Stomach smooth muscle (tissue), 2 donors: ENCODE results near the gene ARHGAP25.
"Not testable (repeated sequence)": the region's sequence is repeated elsewhere in the genome, so short reads cannot be mapped to it uniquely, and the experiment has no call there.

ENCODE experiments used
- H3K27ac ChIP-seq: one replicate; pipeline ENCODE4 v1.7.0; 2013; ENCODE audit warnings: mild to moderate bottlenecking, low read length, inconsistent platforms
- H3K27me3 ChIP-seq, 2 donors: one replicate each; pipeline ENCODE4 v1.7.0; 2013; ENCODE audit warnings: low read length in 2 of 2; ENCODE audit not compliant: insufficient read depth in 2 of 2, control insufficient read depth in 1 of 2
- H3K36me3 ChIP-seq, 2 donors: one replicate each; pipeline ENCODE4 v1.7.0; 2013; ENCODE audit warnings: low read length in 2 of 2; ENCODE audit not compliant: control insufficient read depth in 2 of 2, insufficient read depth in 2 of 2
- H3K4me1 ChIP-seq: one replicate; pipeline ENCODE4 v1.7.0; 2013; ENCODE audit warnings: low read length; ENCODE audit not compliant: control insufficient read depth, insufficient read depth
- H3K4me3 ChIP-seq, 2 donors: one replicate each; pipeline ENCODE4 v1.7.0; 2013; ENCODE audit warnings: low read length in 2 of 2
- H3K9ac ChIP-seq, 2 donors: one replicate each; pipeline ENCODE4 v1.7.0; 2013; ENCODE audit warnings: low read length in 2 of 2, mild to moderate bottlenecking in 1 of 2
- H3K9me3 ChIP-seq, 2 donors: one replicate each; pipeline ENCODE4 v1.7.0; 2013; ENCODE audit warnings: low read length in 2 of 2; ENCODE audit not compliant: control insufficient read depth in 2 of 2
- donor health status: healthy.
- donor health status: Pancreatic carcinoma.

The ARHGAP25 gene

GRCh38 chr2:68800027-68800401 lies 65.4 kb downstream of the ARHGAP25 start:
- no peaks in the 10 kb centered on the region for H3K9me3 ChIP-seq
- H3K4me1 ChIP-seq, result no peaks in the 10 kb centered on the region
- no peak overlapping the region for H3K9ac ChIP-seq
- H3K27me3 ChIP-seq, result no peaks in the 10 kb centered on the region
- no peak overlapping the region for H3K4me3 ChIP-seq
- H3K27ac ChIP-seq, result no peak overlapping the region
- H3K36me3 ChIP-seq, result no peaks in the 10 kb centered on the region

DNA sequence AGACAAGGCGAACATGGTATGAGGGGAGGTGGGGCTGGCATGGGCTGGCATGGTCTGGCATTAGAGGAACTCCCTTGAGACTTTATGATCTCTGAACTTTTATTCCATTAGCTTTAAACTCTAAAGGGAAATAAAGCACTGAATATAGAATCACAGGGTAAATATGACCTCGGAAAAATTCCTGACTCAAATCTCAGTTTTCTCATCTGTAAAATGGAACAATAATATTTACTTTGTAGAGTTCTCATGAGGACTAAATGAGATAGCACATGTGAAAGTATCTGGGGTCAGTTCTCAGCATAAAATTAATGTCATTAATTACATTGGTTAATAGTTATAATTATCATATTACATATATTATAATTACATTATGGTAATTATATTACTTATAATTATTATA lies 65.9 kb downstream of the ARHGAP25 start:
- Histone ChIP-seq H3K27me3 (no peaks in the 10 kb centered on the region), H3K4me1 (no peaks in the 10 kb centered on the region), H3K4me3 (no peak overlapping the region), H3K36me3 (no peaks in the 10 kb centered on the region), H3K9ac (no peak overlapping the region), H3K9me3 (no peaks in the 10 kb centered on the region), H3K27ac (no peak overlapping the region)

DNA sequence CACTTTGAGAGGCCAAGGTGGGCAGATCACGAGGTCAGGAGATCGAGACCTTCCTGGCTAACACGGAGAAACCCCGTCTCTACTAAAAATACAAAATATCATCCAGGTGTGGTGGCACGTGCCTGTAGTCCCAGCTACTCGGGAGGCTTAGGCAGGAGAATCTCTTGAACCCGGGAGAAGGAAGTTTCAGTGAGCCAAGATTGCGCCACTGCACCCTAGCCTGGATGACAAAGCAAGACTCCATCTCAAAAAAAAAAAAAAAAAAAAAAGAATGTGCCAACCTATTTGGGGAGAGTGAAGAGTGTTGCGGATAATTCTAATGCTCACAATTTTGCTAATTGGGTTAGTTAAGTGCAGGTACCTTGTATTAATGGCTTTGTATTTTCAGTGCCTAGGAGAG lies 67.5 kb downstream of the ARHGAP25 start:
- not testable (repeated sequence) for H3K27me3 ChIP-seq, H3K4me3 ChIP-seq, H3K36me3 ChIP-seq, H3K27ac ChIP-seq, H3K9me3 ChIP-seq, H3K9ac ChIP-seq, H3K4me1 ChIP-seq

DNA sequence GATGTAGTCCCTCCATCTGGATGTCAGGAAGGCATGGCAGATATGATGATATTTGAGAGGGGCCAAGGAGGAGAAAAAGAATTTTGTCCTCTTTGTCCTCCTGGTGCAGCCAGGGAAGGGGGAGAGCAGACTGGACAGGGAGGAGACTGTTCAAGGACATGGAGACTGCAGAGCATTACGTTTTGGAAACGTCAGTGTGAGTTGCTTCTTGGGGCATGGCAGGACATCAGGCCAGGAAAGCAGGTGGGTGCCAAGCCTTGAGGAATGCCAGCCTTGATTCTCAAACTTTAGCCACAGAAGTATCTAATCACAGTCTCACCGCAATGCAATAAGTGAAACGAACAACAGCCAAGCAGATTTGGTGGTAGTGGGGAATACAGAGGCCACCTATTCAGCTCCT lies 70.4 kb downstream of the ARHGAP25 start:
- no peak overlapping the region for H3K4me3 ChIP-seq
- no peaks in the 10 kb centered on the region for H3K4me1 ChIP-seq
- H3K36me3 ChIP-seq, result no peaks in the 10 kb centered on the region
- H3K27me3 ChIP-seq, result no peaks in the 10 kb centered on the region
- no peak overlapping the region for H3K9ac ChIP-seq
- no peak overlapping the region for H3K27ac ChIP-seq
- H3K9me3 ChIP-seq, result no peaks in the 10 kb centered on the region

DNA sequence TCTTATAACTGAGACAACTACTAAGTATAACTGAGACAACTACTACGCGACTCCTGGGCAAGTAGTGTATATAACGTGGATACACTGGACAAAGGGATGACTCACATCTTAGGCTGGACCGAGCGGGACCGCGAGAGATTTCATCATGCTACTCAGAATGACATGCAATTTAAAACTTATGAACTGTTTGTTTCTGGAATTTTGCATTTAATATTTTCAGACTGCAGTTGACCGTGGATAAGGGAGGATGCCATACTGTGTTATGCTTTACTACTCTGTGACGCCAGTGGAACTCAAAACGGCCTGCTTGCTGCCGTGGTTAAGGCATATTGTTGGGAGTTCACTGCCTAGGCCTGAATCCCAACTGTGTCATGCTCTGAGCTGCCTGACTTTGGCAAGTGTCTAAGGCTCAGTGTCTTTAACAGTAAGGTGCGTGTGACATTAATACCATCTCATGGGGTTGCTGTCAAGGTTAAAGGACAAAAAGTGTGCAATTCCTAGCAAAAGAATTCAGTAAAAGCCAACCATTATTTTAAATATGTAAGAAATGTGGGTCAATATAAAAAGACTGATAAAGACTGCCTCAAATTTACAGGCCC lies 72.0 kb downstream of the ARHGAP25 start:
- Histone ChIP-seq H3K9me3 (no peaks in the 10 kb centered on the region), H3K36me3 (no peaks in the 10 kb centered on the region), H3K27me3 (no peaks in the 10 kb centered on the region), H3K4me3 (no peak overlapping the region), H3K27ac (no peak overlapping the region), H3K9ac (no peak overlapping the region), H3K4me1 (peaks cover 4% of the 10 kb centered on the region)

DNA sequence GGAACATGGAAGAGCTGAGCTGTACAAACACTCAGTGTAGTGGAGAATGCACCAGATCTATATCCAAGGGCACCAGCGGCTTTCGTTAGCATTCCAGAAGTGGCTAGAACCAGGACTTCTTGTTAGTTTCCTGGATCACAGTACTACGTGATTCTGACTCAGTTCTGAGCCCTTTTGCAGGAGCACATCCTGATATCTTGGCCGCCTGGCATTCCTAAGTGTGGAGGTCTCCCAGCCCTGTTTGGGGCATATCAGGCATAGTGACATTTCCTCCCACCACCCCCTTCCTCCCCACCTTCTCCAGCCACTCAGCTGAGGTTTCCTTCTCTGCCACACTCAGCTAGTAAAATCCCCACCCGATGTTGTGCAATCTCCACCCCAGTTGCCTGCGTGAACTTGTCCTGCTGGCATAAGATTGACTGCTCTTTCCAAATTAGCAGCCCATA lies 73.2 kb downstream of the ARHGAP25 start:
- Histone ChIP-seq H3K27ac (no peak overlapping the region), H3K4me1 (peaks cover 4% of the 10 kb centered on the region), H3K4me3 (no peak overlapping the region), H3K9ac (no peak overlapping the region), H3K9me3 (no peaks in the 10 kb centered on the region), H3K27me3 (no peaks in the 10 kb centered on the region), H3K36me3 (no peaks in the 10 kb centered on the region)

GRCh38 chr2:68809324-68810240 lies 75.0 kb downstream of the ARHGAP25 start:
- Histone ChIP-seq H3K9me3 (no peaks in the 10 kb centered on the region), H3K4me1 (peaks cover 4% of the 10 kb centered on the region), H3K27me3 (no peaks in the 10 kb centered on the region), H3K27ac (no peak overlapping the region), H3K9ac (no peak overlapping the region), H3K36me3 (no peaks in the 10 kb centered on the region), H3K4me3 (no peak overlapping the region)

- no peak overlapping the region for H3K27ac ChIP-seq
- peaks cover 4% of the 10 kb centered on the region for H3K4me1 ChIP-seq
- no peaks in the 10 kb centered on the region for H3K36me3 ChIP-seq
Observed at GRCh38 chr2:68811364-68811763, 76.8 kb downstream of the ARHGAP25 start.

GRCh38 chr2:68812251-68812650 lies 77.6 kb downstream of the ARHGAP25 start:
- H3K9me3 ChIP-seq, result no peaks in the 10 kb centered on the region
- H3K27ac ChIP-seq, result no peak overlapping the region
- peaks cover 4% of the 10 kb centered on the region for H3K4me1 ChIP-seq
- H3K9ac ChIP-seq, result no peak overlapping the region
- H3K36me3 ChIP-seq, result no peaks in the 10 kb centered on the region
- no peaks in the 10 kb centered on the region for H3K27me3 ChIP-seq
- H3K4me3 ChIP-seq, result no peak overlapping the region

More at GRCh38 chr2:68811364-68811763, 76.8 kb downstream of the ARHGAP25 start:
- no peaks in the 10 kb centered on the region for H3K27me3 ChIP-seq
- no peak overlapping the region for H3K9ac ChIP-seq
- no peaks in the 10 kb centered on the region for H3K9me3 ChIP-seq
- no peak overlapping the region for H3K4me3 ChIP-seq

- no peak overlapping the region for H3K4me3 ChIP-seq
- H3K27me3 ChIP-seq, result no peaks in the 10 kb centered on the region
- H3K9me3 ChIP-seq, result no peaks in the 10 kb centered on the region
- H3K27ac ChIP-seq, result no peak overlapping the region
- no peaks in the 10 kb centered on the region for H3K36me3 ChIP-seq
- no peak overlapping the region for H3K9ac ChIP-seq
- H3K4me1 ChIP-seq, result peaks cover 4% of the 10 kb centered on the region
Observed at GRCh38 chr2:68813596-68813995, 79.0 kb downstream of the ARHGAP25 start.

- H3K4me3 ChIP-seq, result no peak overlapping the region
- H3K27ac ChIP-seq, result no peak overlapping the region
- H3K9ac ChIP-seq, result no peak overlapping the region
- no peaks in the 10 kb centered on the region for H3K4me1 ChIP-seq
- no peaks in the 10 kb centered on the region for H3K36me3 ChIP-seq
- H3K9me3 ChIP-seq, result no peaks in the 10 kb centered on the region
- no peaks in the 10 kb centered on the region for H3K27me3 ChIP-seq
Observed at GRCh38 chr2:68817306-68817705, 82.7 kb downstream of the ARHGAP25 start.
